K562 (cell line): Measurements from ENCODE around the gene SLC7A11. TPM values are rescaled to one million over a fixed set of nuclear protein-coding genes. Genes with fewer than 3 reads are reported as not detected.

Source experiments
- CBX3 ChIP-seq, 2 experiments: IDR thresholded peaks; 1 replicate in 1 of 2; 2 replicates in 1 of 2; pipeline ENCODE4 v1.6.1; 2012; ENCODE audit warnings: inconsistent platforms in 2 of 2, low read length in 2 of 2, borderline replicate concordance in 1 of 2, control low read depth in 1 of 2
- ETV1 ChIP-seq: fragments of 450-650 bp; conservative IDR thresholded peaks from 2 replicates; pipeline ENCODE4 v1.6.1; 2016; ENCODE audit warnings: missing genetic modification characterization, control low read depth, low read depth, missing compliant biosample characterization
- NCOA4 ChIP-seq: fragments of 450-650 bp; IDR thresholded peaks from 2 replicates; pipeline ENCODE4 v1.6.1; 2018; ENCODE audit warnings: mild to moderate bottlenecking; ENCODE audit not compliant: partially characterized antibody
- RBFOX2 ChIP-seq: fragments of 200-400 bp; formaldehyde crosslinking; IDR thresholded peaks from 2 replicates; pipeline ENCODE4 v1.6.1; 2017; ENCODE audit warnings: low read depth, mild to moderate bottlenecking, low read length, moderate library complexity
- SAFB2 ChIP-seq: fragments of 200-400 bp; formaldehyde crosslinking; IDR thresholded peaks from 2 replicates; pipeline ENCODE4 v1.6.1; 2018; ENCODE audit warnings: borderline replicate concordance, low read length, low read depth, moderate library complexity; ENCODE audit not compliant: severe bottlenecking
- ZBTB11 ChIP-seq, 3 experiments: fragments of 200-800 bp in 1 of 3; fragments of 250-450 bp in 1 of 3; fragments of 450-650 bp in 1 of 3; sonication (Bioruptor Pico) in 1 of 3; sonication (Bioruptor generic) in 1 of 3; formaldehyde crosslinking in 1 of 3; IDR thresholded peaks; 2 replicates each; pipeline versions ENCODE4 v1.6.1 to v1.8.0; 2016 to 2022; ENCODE audit warnings: mild to moderate bottlenecking in 2 of 3, missing genetic modification characterization in 2 of 3, missing compliant biosample characterization in 1 of 3, moderate library complexity in 1 of 3
- ZNF253 ChIP-seq: fragments of 250-450 bp; sonication (Bioruptor Pico); conservative IDR thresholded peaks from 2 replicates; pipeline ENCODE4 v1.6.1; 2021; ENCODE audit warnings: mild to moderate bottlenecking
- ZNF436 ChIP-seq: fragments of 250-450, 450-650 bp; sonication (Bioruptor Pico); formaldehyde crosslinking; IDR thresholded peaks from 2 replicates; pipeline ENCODE4 v1.7.0; 2020; ENCODE audit warnings: mild to moderate bottlenecking
- ZNF444 ChIP-seq: fragments of 250-450 bp; sonication (Bioruptor Pico); IDR thresholded peaks from 2 replicates; pipeline ENCODE4 v1.4.0; 2020; ENCODE audit warnings: mild to moderate bottlenecking, moderate library complexity
- ZNF589 ChIP-seq: fragments of 200-800 bp; sonication (Bioruptor generic); IDR thresholded peaks from 2 replicates; pipeline ENCODE4 v1.6.1; 2016; ENCODE audit warnings: low read depth, missing genetic modification characterization, missing compliant biosample characterization
- ZNF696 ChIP-seq: fragments of 250-450 bp; sonication (Bioruptor Pico); conservative IDR thresholded peaks from 2 replicates; pipeline ENCODE4 v1.4.0; 2020; ENCODE audit warnings: mild to moderate bottlenecking, moderate library complexity
- ZNF764 ChIP-seq: fragments of 250-450 bp; sonication (Bioruptor Pico); IDR thresholded peaks from 2 replicates; pipeline ENCODE4 v1.4.0; 2020; ENCODE audit warnings: low read depth, mild to moderate bottlenecking, moderate library complexity
- polyA plus RNA-seq, 8 experiments: library from polyadenylated mRNA; depleted of rRNA in 4 of 8; stranded (reverse) in 5 of 8; unstranded in 3 of 8; fragments of >200 nt; fragmentation: Nextera tagmentation in 2 of 8; fragmentation: Illumina TruSeq in 1 of 8; extraction: Ambion mirVana in 2 of 8; extraction: Trizol in 1 of 8; gene quantifications; 2 replicates each; pipeline versions ENCODE4 v1.2.1 to v1.2.3, GENCODE V29; 2011 to 2014; ENCODE audit warnings: inconsistent platforms in 1 of 8, missing spikeins in 1 of 8
- total RNA-seq, 7 experiments: library from RNA; depleted of rRNA in 6 of 7; stranded (reverse); fragments of >200 nt in 6 of 7; fragmentation: Illumina TruSeq in 2 of 7; extraction: Trizol in 2 of 7; gene quantifications; 2 replicates each; pipeline versions ENCODE4 v1.2.1 to v1.2.3, GENCODE V29; 2011 to 2021; ENCODE audit warnings: low replicate concordance in 1 of 7
- TF ChIP-seq, protein P1 (sequence below): fragments of 450-650 bp; formaldehyde crosslinking; IDR thresholded peaks from 2 replicates; pipeline ENCODE4 v1.4.0; 2020; ENCODE audit warnings: mild to moderate bottlenecking, moderate library complexity
- TF ChIP-seq, protein P2 (sequence below): fragments of 450-650 bp; formaldehyde crosslinking; IDR thresholded peaks from 2 replicates; pipeline ENCODE4 v1.4.0; 2020; ENCODE audit warnings: mild to moderate bottlenecking, moderate library complexity
- TF ChIP-seq, protein P3 (sequence below): sonication (generic); formaldehyde crosslinking; IDR thresholded peaks from 2 replicates; pipeline ENCODE4 v1.8.0; 2023; ENCODE audit warnings: mild to moderate bottlenecking, missing genetic modification reagents

SLC7A11 gene
- total and polyA plus RNA-seq, 9 of the 15 experiments (the other 6 are each of a cell fraction or from before 2014, with no cell fraction given), result 4.5 to 26.1 (median 13.5) TPM

GRCh38 chr4:138242076-138242833 lies at the start of gene SLC7A11 (continued):
- TF ChIP-seq, protein P1, sequence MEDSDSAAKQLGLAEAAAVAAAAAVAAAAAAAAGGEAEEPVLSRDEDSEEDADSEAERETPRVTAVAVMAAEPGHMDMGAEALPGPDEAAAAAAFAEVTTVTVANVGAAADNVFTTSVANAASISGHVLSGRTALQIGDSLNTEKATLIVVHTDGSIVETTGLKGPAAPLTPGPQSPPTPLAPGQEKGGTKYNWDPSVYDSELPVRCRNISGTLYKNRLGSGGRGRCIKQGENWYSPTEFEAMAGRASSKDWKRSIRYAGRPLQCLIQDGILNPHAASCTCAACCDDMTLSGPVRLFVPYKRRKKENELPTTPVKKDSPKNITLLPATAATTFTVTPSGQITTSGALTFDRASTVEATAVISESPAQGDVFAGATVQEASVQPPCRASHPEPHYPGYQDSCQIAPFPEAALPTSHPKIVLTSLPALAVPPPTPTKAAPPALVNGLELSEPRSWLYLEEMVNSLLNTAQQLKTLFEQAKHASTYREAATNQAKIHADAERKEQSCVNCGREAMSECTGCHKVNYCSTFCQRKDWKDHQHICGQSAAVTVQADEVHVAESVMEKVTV, result no peak
- TF ChIP-seq ZNF436 (CRISPR knock-in tag) (no peak), ZNF444 (CRISPR knock-in tag) (no peak; the same call in 1 of the 2 replicates), ETV1 (tag) (peak; percentile 1; the same call in 1 of the 2 replicates), RBFOX2 (peak; percentile 90), SAFB2 (peak; percentile 26), CBX3 (IDR thresholded peaks at IDR 0.05; ENCODE audit: borderline replicate concordance in 1 of 2, low read length in 2 of 2) (0 out of 3 replicates have a peak, but pooled peaks of 1 of the 2 experiments have one; percentile 60), ZNF696 (no peak), NCOA4 (no peak), ZNF589 (CRISPR knock-in tag) (peak; percentile 34; the same call in 1 of the 2 replicates), ZNF764 (no peak), ZNF253 (CRISPR knock-in tag) (no peak), ZBTB11 (CRISPR knock-in tag; IDR thresholded peaks at IDR 0.05) (no peak; a peak in 1 of 6 replicates)
- TF ChIP-seq, protein P2, sequence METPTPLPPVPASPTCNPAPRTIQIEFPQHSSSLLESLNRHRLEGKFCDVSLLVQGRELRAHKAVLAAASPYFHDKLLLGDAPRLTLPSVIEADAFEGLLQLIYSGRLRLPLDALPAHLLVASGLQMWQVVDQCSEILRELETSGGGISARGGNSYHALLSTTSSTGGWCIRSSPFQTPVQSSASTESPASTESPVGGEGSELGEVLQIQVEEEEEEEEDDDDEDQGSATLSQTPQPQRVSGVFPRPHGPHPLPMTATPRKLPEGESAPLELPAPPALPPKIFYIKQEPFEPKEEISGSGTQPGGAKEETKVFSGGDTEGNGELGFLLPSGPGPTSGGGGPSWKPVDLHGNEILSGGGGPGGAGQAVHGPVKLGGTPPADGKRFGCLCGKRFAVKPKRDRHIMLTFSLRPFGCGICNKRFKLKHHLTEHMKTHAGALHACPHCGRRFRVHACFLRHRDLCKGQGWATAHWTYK (CRISPR knock-in tag), result no peak
- TF ChIP-seq, protein P3, sequence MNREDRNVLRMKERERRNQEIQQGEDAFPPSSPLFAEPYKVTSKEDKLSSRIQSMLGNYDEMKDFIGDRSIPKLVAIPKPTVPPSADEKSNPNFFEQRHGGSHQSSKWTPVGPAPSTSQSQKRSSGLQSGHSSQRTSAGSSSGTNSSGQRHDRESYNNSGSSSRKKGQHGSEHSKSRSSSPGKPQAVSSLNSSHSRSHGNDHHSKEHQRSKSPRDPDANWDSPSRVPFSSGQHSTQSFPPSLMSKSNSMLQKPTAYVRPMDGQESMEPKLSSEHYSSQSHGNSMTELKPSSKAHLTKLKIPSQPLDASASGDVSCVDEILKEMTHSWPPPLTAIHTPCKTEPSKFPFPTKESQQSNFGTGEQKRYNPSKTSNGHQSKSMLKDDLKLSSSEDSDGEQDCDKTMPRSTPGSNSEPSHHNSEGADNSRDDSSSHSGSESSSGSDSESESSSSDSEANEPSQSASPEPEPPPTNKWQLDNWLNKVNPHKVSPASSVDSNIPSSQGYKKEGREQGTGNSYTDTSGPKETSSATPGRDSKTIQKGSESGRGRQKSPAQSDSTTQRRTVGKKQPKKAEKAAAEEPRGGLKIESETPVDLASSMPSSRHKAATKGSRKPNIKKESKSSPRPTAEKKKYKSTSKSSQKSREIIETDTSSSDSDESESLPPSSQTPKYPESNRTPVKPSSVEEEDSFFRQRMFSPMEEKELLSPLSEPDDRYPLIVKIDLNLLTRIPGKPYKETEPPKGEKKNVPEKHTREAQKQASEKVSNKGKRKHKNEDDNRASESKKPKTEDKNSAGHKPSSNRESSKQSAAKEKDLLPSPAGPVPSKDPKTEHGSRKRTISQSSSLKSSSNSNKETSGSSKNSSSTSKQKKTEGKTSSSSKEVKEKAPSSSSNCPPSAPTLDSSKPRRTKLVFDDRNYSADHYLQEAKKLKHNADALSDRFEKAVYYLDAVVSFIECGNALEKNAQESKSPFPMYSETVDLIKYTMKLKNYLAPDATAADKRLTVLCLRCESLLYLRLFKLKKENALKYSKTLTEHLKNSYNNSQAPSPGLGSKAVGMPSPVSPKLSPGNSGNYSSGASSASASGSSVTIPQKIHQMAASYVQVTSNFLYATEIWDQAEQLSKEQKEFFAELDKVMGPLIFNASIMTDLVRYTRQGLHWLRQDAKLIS (CRISPR knock-in tag), result peak; percentile 95
